NB4 (cell line): ENCODE measurements around the gene ZNF148.

ENCODE experiments used
- DNase-seq: peaks from one replicate; pipeline ENCODE4 v3.0.0; 2010; ENCODE audit warnings: low read depth
- H3K4me3 ChIP-seq: one replicate; pipeline ENCODE4 v1.5.1; 2011; ENCODE audit warnings: mild to moderate bottlenecking, low read depth, low read length, moderate library complexity
- CTCF ChIP-seq: IDR thresholded peaks from one replicate; pipeline ENCODE4 v1.5.1; 2012; ENCODE audit warnings: low read depth, low read length
- MAX ChIP-seq: IDR thresholded peaks from 2 replicates; pipeline ENCODE4 v1.6.1; 2011; ENCODE audit warnings: low read depth, low read length
- MYC ChIP-seq: IDR thresholded peaks from 2 replicates; pipeline ENCODE4 v1.6.1; 2011; ENCODE audit warnings: low read depth, low read length
- POLR2A ChIP-seq: IDR thresholded peaks from 2 replicates; pipeline ENCODE4 v1.6.1; 2011; ENCODE audit warnings: mild to moderate bottlenecking; ENCODE audit not compliant: insufficient read length; ENCODE audit errors: extremely low read depth

The ZNF148 gene

GRCh38 chr3:125261031-125261430, 114.1 kb downstream of the ZNF148 start:
- no peak for TF ChIP-seq MAX
- TF ChIP-seq CTCF, result no peak
- no peak for TF ChIP-seq POLR2A
- no peak for TF ChIP-seq MYC
- DNase-seq, result no peak
- H3K4me3 ChIP-seq, result no peak overlapping the region

GRCh38 chr3:125260158-125260557, 115.0 kb downstream of the ZNF148 start:
- TF ChIP-seq CTCF, result no peak
- TF ChIP-seq MYC, result no peak
- no peak for TF ChIP-seq MAX
- TF ChIP-seq POLR2A, result no peak
- no peak for DNase-seq
- H3K4me3 ChIP-seq, result no peak overlapping the region

- no peak for DNase-seq
- no peak overlapping the region for H3K4me3 ChIP-seq
- TF ChIP-seq MYC (no peak), POLR2A (no peak), MAX (no peak), CTCF (no peak)
These were observed 117.6 kb downstream of the ZNF148 start for GRCh38 chr3:125257536-125257935.

GRCh38 chr3:125256675-125257074, 118.5 kb downstream of the ZNF148 start:
- no peak for DNase-seq
- no peak overlapping the region for H3K4me3 ChIP-seq
- TF ChIP-seq MYC (no peak), MAX (no peak), POLR2A (no peak), CTCF (no peak)

GRCh38 chr3:125250973-125251372, 124.2 kb downstream of the ZNF148 start:
- DNase-seq, result no peak
- no peak for TF ChIP-seq MYC
- no peak for TF ChIP-seq POLR2A
- TF ChIP-seq CTCF, result no peak
- TF ChIP-seq MAX, result no peak
- no peak overlapping the region for H3K4me3 ChIP-seq

GRCh38 chr3:125246237-125246636, 128.9 kb downstream of the ZNF148 start:
- H3K4me3 ChIP-seq, result no peak overlapping the region
- no peak for DNase-seq
- TF ChIP-seq CTCF (no peak), MYC (no peak), POLR2A (no peak), MAX (no peak)
